ENCODE data around the gene ACSL6.

Gene ACSL6

GRCh38 chr5:131977212-131977604 lies 34.2 kb downstream of the ACSL6 start:
- no peak for DNase-seq

DNA sequence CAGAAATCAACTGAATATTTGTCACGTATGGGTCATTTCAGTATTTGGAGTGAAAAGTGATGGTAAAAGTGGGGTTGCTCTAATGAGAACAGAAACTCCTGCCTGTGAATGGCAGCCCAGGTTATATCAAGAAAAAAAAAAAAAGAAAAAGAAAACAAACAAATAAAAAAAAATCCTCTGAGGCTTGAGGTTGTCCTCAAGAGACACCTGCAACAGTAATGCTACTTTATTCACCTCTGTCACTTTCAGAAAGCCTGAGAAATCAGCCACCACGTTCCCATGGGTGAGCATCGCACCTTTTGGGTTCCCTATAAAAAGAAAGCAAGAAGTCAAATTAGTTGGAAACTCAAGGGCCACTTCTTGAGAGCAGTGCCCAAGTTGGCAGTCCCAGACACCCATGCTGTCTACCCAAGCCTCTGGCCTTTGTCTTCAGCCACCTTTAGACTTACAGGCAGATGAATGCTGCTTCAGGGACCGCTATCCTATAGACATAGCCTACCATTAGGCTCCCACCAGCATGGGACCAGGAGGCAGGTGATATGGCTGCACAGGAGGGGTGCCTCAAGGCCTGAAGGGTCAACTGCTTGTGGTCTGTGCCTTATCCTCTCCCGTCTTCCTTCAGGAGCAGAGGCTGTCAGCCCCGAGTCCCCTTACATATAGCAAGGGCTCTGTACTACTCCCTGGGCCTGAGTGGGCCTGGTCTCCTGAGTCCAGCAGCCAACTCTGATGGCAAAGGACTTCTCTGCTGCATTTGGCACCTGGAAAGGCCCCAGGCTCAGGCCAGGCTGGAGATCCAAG lies 34.8 kb downstream of the ACSL6 start:
- no peak for DNase-seq

DNA sequence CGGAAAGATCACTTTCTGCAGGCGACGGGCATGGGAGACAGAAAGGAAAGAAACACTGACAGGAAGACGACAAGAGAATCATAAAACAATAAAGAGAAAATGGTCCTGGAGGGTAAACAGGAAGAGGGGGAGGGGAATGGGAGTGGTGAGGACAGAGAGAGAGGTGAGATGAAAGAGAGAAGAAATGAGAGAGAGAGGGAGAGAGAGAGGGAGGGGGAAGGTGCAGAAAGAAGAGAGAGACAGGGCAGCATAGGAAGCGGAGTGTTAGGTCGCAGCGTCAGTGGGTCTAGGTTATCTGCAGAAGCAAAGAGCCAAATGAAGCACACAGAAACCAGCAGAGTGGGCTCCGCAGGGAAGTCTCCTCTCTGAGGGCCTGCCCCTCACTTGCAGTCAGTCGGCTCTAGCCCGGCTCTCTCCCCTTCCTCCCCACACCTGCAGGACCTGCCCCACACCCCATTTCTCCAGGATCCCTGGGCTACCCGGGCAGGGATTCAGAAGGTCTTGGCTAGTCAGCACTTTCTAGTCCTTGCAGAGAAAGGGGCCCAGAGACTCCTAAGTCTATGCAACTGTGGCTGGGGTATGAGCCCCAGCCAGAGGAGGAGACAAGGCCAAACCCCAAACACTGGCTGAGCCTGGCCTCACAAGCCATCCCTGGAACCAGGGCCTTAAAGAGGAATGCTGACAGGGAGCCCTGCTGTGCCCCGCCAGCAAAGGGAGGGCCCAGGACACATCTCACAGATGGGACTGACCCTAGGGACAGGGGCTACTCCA lies 36.3 kb downstream of the ACSL6 start:
- peak in 1 of 2 donors; percentile 11 for DNase-seq

DNA sequence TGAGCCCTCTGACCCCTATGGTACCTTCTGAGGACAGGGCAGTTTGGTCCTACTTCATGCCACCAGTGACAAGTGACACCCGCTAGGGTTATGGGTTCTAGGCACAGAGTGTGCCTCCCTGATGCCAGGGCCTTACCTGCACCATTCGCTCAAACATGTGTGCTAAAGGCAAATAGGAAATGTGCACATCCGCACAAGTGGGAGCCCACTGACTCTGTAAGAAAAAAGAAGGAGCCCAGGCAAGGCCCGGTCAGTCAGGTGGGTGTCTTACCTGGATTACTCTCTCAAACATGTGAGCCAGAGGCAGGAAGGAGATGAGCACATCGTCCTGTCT lies 36.9 kb downstream of the ACSL6 start:
- DNase-seq = peak in 1 of 2 donors; percentile 9

GRCh38 chr5:131974016-131974415 lies 37.4 kb downstream of the ACSL6 start:
- DNase-seq = no peak

- DNase-seq = no peak
Measured at GRCh38 chr5:131973089-131973712, 38.3 kb downstream of the ACSL6 start.

- no peak for DNase-seq
Measured at GRCh38 chr5:131968396-131968954, 43.0 kb downstream of the ACSL6 start.

GRCh38 chr5:131966551-131966950 lies 44.9 kb downstream of the ACSL6 start:
- DNase-seq = no peak

- no peak for DNase-seq
Measured at GRCh38 chr5:131965826-131966415, 45.5 kb downstream of the ACSL6 start.

- DNase-seq = no peak
Measured at GRCh38 chr5:131959906-131960305, 51.6 kb downstream of the ACSL6 start.

GRCh38 chr5:131959136-131959535 lies 52.3 kb downstream of the ACSL6 start:
- no peak for DNase-seq

- DNase-seq = no peak
Measured at GRCh38 chr5:131957721-131958441, 53.6 kb downstream of the ACSL6 start.

DNA sequence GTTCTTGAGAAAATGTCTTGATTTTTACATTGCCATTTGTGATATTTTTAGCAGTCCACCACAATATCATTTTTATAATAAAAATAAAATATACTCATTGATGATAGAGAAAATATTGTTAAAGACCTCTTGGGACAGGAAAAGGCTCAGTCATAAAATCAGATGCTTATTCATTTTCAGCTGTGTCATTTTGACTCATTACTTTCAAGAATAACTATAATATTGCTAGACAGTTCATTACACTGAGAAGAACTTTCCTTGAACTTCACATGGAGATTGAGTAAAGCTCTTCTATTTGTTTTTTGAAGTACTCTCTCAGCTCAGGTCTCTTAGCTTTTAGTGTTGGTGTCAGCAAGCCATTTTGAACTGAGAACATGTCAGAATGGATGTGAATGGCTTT lies 57.5 kb downstream of the ACSL6 start:
- DNase-seq = no peak

- no peak for DNase-seq
Measured at GRCh38 chr5:131952301-131952857, 59.1 kb downstream of the ACSL6 start.

DNA sequence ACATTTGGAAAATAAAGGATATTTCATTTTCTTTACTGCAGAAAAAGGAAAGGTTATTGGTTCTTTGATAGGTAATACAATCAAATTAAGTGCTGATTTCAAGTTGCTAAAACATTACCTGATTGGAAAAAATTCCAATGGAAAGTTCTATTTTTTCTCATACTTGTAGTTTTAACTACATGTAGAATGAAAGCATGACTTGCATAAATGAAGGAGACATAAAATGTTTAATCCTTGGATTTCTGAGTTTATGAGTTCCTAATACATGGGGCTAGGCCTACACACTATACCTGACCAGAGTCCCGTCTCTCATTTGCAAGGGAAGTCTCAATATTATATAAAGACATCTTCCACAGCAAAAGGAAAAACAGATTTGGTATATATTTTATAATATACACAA lies 60.8 kb downstream of the ACSL6 start:
- no peak for DNase-seq

GRCh38 chr5:131947445-131947844 lies 64.0 kb downstream of the ACSL6 start:
- no peak for DNase-seq

DNA sequence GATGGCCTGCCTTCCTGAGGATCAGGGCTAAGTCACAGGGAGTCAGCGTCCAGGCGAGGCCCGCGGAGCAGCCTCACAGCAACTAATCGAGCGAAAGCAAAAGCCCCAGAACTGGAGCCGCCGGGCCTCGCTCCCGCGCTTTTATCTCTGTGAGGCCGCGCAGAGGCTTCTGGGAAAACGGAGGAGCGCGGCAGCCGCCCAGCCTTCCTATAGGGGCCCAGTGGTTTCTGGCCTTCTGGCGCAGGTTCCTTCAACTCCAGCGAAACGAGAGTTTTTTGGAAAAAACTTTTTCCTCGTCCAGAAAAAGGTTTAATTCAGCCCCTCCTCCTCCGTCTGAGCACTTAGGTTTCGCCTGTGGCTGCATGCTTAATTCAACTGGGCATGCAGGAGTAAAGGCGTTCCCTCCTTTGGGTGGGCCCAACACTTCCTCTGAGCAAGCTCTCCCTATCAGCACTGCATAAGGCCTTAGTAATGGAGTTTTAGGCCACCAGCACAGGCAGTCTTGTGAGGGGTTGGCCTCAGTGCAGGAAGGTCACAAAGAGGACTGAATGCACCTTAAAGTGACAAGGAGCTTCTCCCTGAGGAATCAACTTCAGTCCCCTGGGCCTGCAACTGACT lies 65.8 kb downstream of the ACSL6 start, which contains the start of gene MEIKIN:
Gene MEIKIN (minus strand): TSS at position 113 of the 618 bp plus-strand sequence. CDS start 158 bp downstream, outside the sequence.
- no peak for DNase-seq

- no peak for DNase-seq
Measured at GRCh38 chr5:131944702-131945550, 66.5 kb downstream of the ACSL6 start.

GRCh38 chr5:131943916-131944315 lies 67.5 kb downstream of the ACSL6 start:
- no peak for DNase-seq

DNA sequence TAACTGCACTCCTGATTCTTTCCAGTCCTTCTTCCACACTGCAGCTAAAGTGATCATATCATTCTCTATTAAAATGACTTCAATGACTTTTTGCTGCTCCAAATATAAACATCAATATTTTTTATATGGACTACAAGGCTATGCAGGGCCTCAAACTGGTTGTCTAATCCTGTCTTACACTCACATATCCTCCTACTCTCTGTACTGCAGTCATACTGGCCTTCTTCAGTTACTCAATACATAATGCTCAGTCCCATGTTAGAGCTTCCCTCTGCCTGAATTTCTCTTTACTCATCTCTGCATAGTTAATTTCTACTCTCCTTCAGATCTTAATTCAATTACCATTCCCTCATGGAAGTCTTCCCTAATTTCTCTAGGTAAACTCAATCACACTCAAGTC lies 69.4 kb downstream of the ACSL6 start:
- DNase-seq = no peak
